Rectal smooth muscle tissue (tissue), 1 donor: ENCODE measurements around the gene PLCB4.
A peak's percentile ranks its signal among the peaks of the same experiment; 100 is the strongest.

ENCODE experiments used
- H3K27ac ChIP-seq: one replicate; pipeline ENCODE4 v1.7.0; 2013; ENCODE audit warnings: low read depth, low read length, inconsistent platforms
- H3K27me3 ChIP-seq: one replicate; pipeline ENCODE4 v1.7.0; 2013; ENCODE audit warnings: low read length; ENCODE audit not compliant: control insufficient read depth, insufficient read depth
- H3K36me3 ChIP-seq: one replicate; pipeline ENCODE4 v1.7.0; 2013; ENCODE audit warnings: low read length; ENCODE audit not compliant: control insufficient read depth, insufficient read depth
- H3K4me1 ChIP-seq: one replicate; pipeline ENCODE4 v1.7.0; 2013; ENCODE audit warnings: low read length; ENCODE audit not compliant: control insufficient read depth, insufficient read depth
- H3K4me3 ChIP-seq: one replicate; pipeline ENCODE4 v1.7.0; 2013; ENCODE audit warnings: low read length
- H3K9ac ChIP-seq: one replicate; pipeline ENCODE4 v1.7.0; 2013; ENCODE audit warnings: low read length

PLCB4 gene

DNA sequence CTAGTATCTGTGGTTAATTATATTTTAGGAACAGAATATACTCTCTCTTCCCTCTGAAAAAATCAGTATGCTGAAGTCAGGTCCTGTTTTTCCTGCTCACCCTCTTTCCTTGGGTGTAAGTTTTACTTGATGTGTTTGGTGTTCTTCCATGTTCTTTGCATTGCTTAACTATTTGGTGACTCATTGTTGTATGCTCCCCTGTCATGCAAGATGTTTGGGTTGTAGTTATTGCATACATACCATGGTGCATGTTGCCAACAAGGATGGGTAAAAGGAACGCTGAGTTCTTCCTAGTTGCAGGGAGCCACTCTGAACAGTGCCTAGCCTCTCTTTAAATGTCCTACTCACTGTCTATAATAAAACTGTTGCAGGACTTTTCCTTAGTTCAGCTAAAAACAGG, 237.6 kb downstream of the PLCB4 start:
- H3K4me1 ChIP-seq, result no peaks in the 10 kb centered on the region

DNA sequence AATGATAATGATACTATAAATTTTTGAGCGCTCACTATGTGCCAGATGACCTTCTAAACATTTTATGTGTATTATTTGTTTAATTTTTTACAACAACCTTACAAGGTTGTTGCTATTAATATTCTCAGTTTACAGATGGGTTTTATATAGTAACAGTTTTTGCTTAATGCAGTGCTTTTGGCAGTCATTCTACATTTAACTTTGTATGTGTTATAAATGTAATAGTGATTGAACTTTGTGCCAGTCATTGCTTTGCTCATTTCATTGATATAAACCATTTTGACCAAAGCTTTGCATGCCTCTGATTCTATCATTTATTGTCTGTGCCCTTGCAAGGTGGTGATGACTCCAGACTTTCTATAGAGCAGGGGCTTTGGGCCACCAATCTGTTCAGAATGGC, 239.2 kb downstream of the PLCB4 start:
- H3K27ac ChIP-seq, result no peak overlapping the region
- no peak overlapping the region for H3K9ac ChIP-seq
- H3K27me3 ChIP-seq, result no peaks in the 10 kb centered on the region
- no peak overlapping the region for H3K4me3 ChIP-seq
- H3K4me1 ChIP-seq, result no peaks in the 10 kb centered on the region
- H3K36me3 ChIP-seq, result no peaks in the 10 kb centered on the region

More for the DNA sequence above, 237.6 kb downstream of the PLCB4 start:
- H3K36me3 ChIP-seq, result no peaks in the 10 kb centered on the region
- no peaks in the 10 kb centered on the region for H3K27me3 ChIP-seq
- H3K27ac ChIP-seq, result no peak overlapping the region
- H3K4me3 ChIP-seq, result no peak overlapping the region
- no peak overlapping the region for H3K9ac ChIP-seq

DNA sequence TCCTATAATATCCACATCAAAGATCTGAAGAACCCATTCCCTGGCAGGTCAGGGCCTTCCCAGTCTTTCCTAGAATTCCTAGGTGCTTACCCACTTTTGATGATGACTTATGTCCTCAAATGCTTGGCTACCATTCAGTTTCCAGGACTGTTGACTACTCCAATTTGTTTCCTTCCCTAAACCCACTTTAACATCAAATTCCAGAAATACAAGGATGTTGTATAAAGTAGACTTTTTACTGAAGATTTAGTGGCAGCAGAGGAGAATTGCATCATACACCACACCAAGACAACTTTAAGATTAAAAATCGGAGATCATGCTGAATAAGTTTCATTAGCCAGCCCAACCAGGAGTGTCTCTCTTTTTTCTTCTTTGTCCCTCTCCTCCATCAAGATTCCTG, 242.2 kb downstream of the PLCB4 start:
- Histone ChIP-seq H3K4me3 (no peak overlapping the region), H3K27ac (no peak overlapping the region), H3K36me3 (no peaks in the 10 kb centered on the region), H3K4me1 (no peaks in the 10 kb centered on the region), H3K27me3 (no peaks in the 10 kb centered on the region), H3K9ac (no peak overlapping the region)

DNA sequence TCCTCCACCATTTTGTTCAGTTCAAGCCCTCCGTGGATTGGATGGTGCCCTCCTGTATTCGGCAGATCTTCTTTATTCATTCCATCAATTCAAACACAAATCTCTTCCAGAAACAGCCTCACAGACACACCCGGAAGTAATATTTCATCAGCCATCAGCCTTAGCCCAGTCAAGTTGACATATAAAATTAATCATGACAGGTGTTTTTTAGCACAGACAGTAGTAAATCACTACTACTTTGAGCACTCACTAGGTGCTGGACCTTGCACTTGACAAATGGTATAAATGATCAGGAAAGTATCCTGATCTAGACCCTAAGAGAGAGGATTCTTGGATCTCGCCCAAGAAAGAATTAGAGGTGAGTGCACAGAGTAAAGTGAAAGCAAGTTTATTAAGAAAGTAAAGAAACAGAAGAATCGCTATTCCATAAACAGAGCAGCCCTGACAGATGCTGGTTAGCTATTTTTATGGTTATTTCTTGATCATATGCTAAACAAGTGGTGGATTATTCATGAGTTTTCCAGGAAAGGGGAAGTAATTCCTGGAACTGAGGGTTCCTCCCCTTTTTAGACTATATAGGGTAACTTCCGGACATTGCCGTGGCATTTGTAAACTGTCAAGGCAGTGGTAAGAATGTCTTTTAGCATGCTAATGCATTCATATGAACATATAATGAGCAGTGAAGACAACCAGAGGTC, 250.9 kb downstream of the PLCB4 start:
- Histone ChIP-seq H3K36me3 (no peaks in the 10 kb centered on the region), H3K27ac (no peak overlapping the region), H3K4me1 (peaks cover 9% of the 10 kb centered on the region), H3K27me3 (no peaks in the 10 kb centered on the region), H3K4me3 (peak overlapping the region; percentile 41), H3K9ac (no peak overlapping the region)

DNA sequence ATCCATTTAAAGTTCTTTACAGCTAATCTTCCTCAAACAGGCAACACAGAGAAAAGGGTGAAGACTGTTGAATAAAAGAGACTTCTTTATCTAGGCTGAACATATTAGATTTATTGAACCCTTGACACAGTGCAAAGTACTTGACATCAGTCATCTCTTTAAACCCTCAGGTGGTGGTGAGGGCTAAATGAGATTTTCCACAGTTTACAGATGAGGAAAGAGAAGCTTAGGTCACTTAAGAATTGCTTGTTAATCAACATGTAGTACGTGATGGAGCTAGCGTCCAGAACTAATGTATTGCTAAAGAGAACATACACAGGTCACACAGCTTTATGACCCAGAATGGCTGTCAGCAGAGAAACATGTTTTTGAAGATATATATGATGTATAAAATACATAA, 252.1 kb downstream of the PLCB4 start:
- Histone ChIP-seq H3K27me3 (no peaks in the 10 kb centered on the region), H3K36me3 (no peaks in the 10 kb centered on the region), H3K27ac (no peak overlapping the region), H3K4me1 (peaks cover 9% of the 10 kb centered on the region), H3K9ac (no peak overlapping the region), H3K4me3 (no peak overlapping the region)

DNA sequence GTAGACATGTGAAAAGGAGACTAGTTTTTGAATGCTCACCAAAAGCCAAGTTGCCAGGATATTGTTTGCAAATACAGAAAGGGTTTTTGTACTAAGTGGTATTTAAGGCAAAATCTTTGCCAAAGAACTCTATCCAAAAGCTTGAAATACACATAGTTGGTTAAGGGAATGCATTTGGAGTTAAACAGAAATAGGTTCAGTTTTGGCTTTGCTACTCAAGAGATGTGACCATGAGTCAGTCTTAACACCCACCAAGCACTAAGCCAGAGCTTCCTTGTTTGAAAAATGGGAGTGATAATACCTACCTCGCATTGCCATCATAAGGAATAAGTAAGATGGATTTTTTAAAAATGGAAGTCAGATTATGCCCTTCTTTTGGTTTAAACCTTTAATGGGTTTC, 253.8 kb downstream of the PLCB4 start:
- Histone ChIP-seq H3K4me1 (peaks cover 9% of the 10 kb centered on the region), H3K4me3 (no peak overlapping the region), H3K27me3 (no peaks in the 10 kb centered on the region), H3K27ac (no peak overlapping the region), H3K36me3 (no peaks in the 10 kb centered on the region), H3K9ac (no peak overlapping the region)

DNA sequence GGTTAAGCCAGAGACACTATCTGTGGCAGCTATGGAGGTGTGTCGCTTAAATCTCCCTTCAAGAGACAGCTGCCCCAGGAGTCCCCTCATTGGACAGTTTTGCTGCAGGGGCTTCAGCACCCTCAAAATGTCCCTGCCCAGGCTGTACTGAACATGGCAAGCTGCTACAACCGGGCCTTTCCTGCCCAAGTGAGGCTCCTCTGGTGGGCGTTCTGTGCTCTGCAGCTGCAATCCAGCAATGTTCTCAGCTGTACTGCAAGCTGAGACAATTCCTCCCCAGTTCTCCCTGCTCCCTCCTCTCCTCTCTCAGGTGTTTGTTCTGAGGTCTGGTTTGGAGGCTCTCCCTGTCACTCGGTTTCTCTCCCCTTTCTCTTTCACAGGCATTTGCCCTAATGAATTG, 254.7 kb downstream of the PLCB4 start:
- Histone ChIP-seq H3K4me3 (no peak overlapping the region), H3K36me3 (no peaks in the 10 kb centered on the region), H3K27me3 (no peaks in the 10 kb centered on the region), H3K4me1 (peaks cover 9% of the 10 kb centered on the region), H3K27ac (no peak overlapping the region), H3K9ac (no peak overlapping the region)

DNA sequence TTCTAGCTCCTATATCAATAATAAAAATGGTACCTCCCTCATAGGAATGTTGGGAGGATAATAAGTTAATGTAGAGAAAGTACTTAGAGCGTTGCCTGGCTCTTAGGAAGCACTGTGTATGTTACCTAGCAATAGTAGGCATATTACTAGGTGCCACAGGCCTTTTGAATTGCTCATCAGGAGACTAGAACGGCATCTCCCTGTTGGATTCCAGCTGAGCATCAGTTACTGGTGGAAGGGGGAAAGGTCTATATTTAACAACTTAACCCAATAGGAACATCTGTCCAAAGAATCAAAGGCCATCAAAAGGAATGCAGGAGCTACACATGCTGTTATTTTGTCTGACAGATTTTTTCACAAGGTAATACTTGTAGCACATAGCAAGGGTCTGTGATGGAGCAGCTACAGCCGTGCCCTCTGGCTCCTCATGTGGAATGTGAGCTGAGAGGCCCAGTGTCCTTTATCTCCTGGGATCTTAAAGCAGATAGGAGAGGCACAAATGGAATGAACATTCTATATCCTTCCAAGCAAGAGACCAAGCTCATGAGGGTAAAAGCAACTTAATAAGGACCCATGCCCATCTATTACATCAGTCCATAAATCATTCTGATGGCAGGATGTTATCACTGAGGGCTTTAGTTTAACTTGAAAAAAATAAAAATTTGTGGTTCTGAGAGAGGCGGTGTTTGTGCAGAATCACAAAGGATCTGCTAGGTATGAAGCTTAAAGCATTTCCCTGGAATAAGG, 260.6 kb downstream of the PLCB4 start:
- Histone ChIP-seq H3K36me3 (no peaks in the 10 kb centered on the region), H3K4me1 (no peaks in the 10 kb centered on the region), H3K27me3 (no peaks in the 10 kb centered on the region), H3K27ac (no peak overlapping the region), H3K4me3 (no peak overlapping the region), H3K9ac (no peak overlapping the region)

DNA sequence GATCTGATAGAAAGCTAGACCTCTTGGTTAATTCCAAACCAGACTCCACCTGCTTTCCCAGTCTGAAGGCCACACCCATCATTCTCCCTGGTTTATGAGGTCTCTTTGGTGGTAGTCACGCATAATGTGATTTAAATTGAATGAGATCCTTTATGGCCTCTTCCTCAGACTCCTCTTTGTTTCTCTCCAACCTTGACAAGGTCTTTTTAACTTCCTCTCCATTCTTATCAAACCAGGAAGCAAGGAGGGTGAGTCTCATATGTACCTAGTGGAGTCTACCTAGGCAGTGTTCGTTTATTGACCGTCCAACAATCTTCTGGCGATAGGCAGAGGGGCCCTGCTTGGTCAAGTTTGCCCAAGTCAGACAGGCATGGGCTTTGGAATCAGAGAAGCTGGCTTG, 261.3 kb downstream of the PLCB4 start:
- H3K9ac ChIP-seq, result no peak overlapping the region

DNA sequence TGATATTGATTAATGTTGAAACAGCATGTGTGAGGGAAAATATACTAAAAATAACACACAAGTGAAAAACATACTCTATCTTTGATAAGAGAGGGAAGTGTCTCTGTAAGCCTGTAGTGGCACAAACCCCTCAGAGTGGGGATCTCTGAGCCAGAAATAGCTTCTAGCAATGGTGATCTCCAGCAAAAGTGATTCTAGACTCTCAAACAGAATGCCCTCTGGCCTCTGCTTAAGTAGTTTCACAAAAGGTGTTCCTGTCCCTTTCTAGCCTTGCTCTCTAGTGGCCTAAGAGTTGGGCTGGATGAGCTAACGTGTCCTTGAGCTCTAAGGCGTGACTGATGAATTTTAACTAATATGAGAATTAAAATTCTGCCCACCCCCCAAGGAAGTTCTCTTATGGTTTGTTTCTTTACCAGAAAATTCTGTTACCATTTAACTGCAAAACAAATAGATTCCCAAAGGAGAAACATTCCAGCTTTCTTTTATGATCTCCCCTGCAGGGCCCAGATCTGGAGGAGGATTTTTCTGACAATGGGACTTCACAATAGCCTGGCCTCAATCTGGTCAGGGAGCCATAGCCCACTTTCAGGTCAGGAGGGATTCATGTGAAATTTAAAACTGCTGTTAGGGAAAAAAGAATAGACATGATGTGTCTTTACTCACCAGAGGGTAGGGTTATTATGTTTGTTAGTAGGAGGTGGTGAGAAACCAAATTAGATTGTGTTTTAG, 263.0 kb downstream of the PLCB4 start:
- Histone ChIP-seq H3K9ac (no peak overlapping the region), H3K4me3 (no peak overlapping the region), H3K27ac (no peak overlapping the region), H3K4me1 (no peaks in the 10 kb centered on the region), H3K36me3 (no peaks in the 10 kb centered on the region), H3K27me3 (no peaks in the 10 kb centered on the region)

More for the DNA sequence above, 261.3 kb downstream of the PLCB4 start:
- no peaks in the 10 kb centered on the region for H3K4me1 ChIP-seq
- no peak overlapping the region for H3K4me3 ChIP-seq
- H3K36me3 ChIP-seq, result no peaks in the 10 kb centered on the region
- H3K27ac ChIP-seq, result no peak overlapping the region
- no peaks in the 10 kb centered on the region for H3K27me3 ChIP-seq

DNA sequence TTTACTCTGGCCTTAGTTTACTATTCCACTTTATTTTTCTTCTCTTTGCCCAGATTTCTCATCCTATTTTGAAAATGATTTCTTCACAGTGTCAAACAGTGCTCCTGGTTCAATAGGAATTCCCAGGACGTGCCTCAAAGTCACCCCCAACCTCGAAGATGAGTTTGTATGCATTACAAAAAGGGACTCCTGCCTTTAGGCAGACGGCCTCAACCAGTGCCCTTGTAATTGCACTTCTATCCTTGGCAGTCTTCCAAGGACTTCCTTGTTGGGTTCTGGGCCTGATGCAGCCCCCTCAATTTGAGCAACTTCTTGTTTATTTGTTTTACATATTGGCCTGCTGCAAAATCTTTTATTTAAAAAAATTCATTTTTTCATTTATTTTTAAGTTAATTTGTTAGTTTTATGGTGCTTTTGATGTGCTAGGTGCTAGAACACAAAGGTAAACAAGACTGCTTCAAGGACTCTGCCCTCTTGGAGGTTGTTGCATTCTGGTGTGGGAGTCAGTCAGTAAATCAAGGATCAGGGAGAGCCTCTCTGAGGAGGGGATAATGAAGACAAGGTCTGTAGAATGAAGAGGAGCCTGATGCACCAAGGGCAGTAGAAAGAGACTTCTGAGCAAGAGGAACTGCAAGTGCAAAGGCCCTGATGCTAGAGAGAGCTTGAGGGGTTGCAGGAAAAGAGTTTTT, 264.0 kb downstream of the PLCB4 start:
- Histone ChIP-seq H3K4me1 (no peaks in the 10 kb centered on the region), H3K4me3 (no peak overlapping the region), H3K27ac (no peak overlapping the region), H3K27me3 (no peaks in the 10 kb centered on the region), H3K36me3 (no peaks in the 10 kb centered on the region), H3K9ac (no peak overlapping the region)

DNA sequence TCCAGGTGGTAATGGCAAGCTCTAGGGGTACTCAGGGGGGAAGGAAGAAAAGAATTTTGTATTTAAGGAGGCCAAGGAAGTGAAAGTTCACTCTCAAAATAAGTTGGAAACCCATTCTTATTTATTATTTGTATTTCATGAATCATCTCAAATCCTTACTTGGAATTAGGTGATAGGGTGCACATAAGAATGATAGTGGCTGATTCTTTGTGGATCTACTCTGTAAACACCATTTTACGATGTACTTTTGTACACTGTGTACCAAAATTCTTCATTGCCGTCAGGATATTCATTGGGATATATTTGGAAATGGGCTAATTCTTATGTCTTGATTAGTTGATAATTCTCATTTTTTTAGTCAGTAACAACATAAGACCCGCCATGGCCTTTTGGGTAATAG, 266.0 kb downstream of the PLCB4 start:
- Histone ChIP-seq H3K9ac (no peak overlapping the region), H3K27me3 (no peaks in the 10 kb centered on the region), H3K36me3 (no peaks in the 10 kb centered on the region), H3K27ac (no peak overlapping the region), H3K4me3 (no peak overlapping the region), H3K4me1 (no peaks in the 10 kb centered on the region)
